Erythroblast (primary cell): ENCODE results near the gene TMEM235.

Source experiments
- GATA1 ChIP-seq: IDR thresholded peaks from 2 replicates; pipeline ENCODE4 v1.6.1; 2011; ENCODE audit warnings: low read depth, mild to moderate bottlenecking, control low read depth, low read length, moderate library complexity
- POLR2A ChIP-seq: IDR thresholded peaks from 2 replicates; pipeline ENCODE4 v1.6.1; 2011; ENCODE audit warnings: mild to moderate bottlenecking, low read length

GRCh38 chr17:78186692-78187595 is 44.5 kb upstream of the TMEM235 start, which contains the start of the genes AFMID and TK1:
- TF ChIP-seq POLR2A = peak; percentile 77
- TF ChIP-seq GATA1 = no peak
